Motor neuron (in vitro differentiated cells): ENCODE data around the gene USP22. TPM values are rescaled to one million over a fixed set of nuclear protein-coding genes. Genes with fewer than 3 reads are reported as not detected.
A peak's percentile ranks its signal among the peaks of the same experiment; 100 is the strongest.
"Not testable (repeated sequence)": the region's sequence is repeated elsewhere in the genome, so short reads cannot be mapped to it uniquely, and the experiment has no call there.

Experiments used
- ATAC-seq, 8 experiments: fragments of 200-7000 bp; cut with Tn5 transposase; replicated peaks in 6 of 8; 2 replicates each; pipeline ENCODE4 v1.8.0; 2021; ENCODE audit warnings: mild to moderate bottlenecking in 8 of 8, moderate library complexity in 8 of 8
- H3K27ac ChIP-seq, 2 donors: fragments of 250-450 bp; sonication (Bioruptor Pico); 2 replicates each; pipeline ENCODE4 v1.9.0; 2021; ENCODE audit warnings: antibody characterized with exemption in 2 of 2, mild to moderate bottlenecking in 2 of 2, moderate library complexity in 1 of 2
- H3K4me1 ChIP-seq, 2 donors: fragments of 250-450 bp; sonication (Bioruptor Pico); replicated peaks in 1 of 2; 2 replicates each; pipeline ENCODE4 v1.6.1; 2021; ENCODE audit warnings: antibody characterized with exemption in 2 of 2, mild to moderate bottlenecking in 2 of 2, moderate library complexity in 1 of 2
- H3K4me3 ChIP-seq, 5 donors: fragments of 250-450 bp; sonication (Bioruptor Pico); 2 replicates each; pipeline ENCODE4 v1.9.0; 2021; ENCODE audit warnings: antibody characterized with exemption in 5 of 5, mild to moderate bottlenecking in 5 of 5, moderate library complexity in 4 of 5
- WGBS, 10 experiments: fragments of 450-650 bp; shearing (Covaris generic); methylation state at CpG; one replicate each; pipeline ENCODE4 v1.0.0; 2022; 5-methylcytosine and 5-hydroxymethylcytosine counted together
- in situ Hi-C, 9 experiments: fragments of 400-800 bp; cut with MboI; loops; one replicate each; pipeline ENCODE4 v1.15.0; 2021; ENCODE audit warnings: low sequenced_read_pairs in 9 of 9, low pct_unique_long_range_greater_than_20kb in 2 of 9; ENCODE audit not compliant: unreplicated experiment in 9 of 9
- total RNA-seq, 8 experiments: library from RNA; unstranded; fragments of 300-600 nt; gene quantifications; 2 replicates each; pipeline versions ENCODE4 v1.2.3 to v1.2.4, GENCODE V29; 2022

The USP22 gene
- total RNA-seq, 8 experiments from 2014 or later, result 121 to 282 (median 209) TPM

GRCh38 chr17:20981046-20981920, 61.5 kb downstream of the USP22 start:
- WGBS, 10 experiments, result 56 to 98% (median 82%) methylated on average over 1 to 7 of the region's 14 CpGs; no CpG with 5 or more reads in 2 of the 10 experiments
- Histone ChIP-seq H3K27ac (no peak overlapping the region), H3K4me1 (no peaks in the 10 kb centered on the region), H3K4me3 (no peak overlapping the region)
- in situ Hi-C loops, result no loop called here
- ATAC-seq, result no peak

GRCh38 chr17:20979792-20980083, 63.1 kb downstream of the USP22 start:
- H3K27ac ChIP-seq, result no peak overlapping the region
- no peak overlapping the region for H3K4me3 ChIP-seq
- ATAC-seq, result no peak
- H3K4me1 ChIP-seq, result no peaks in the 10 kb centered on the region
- in situ Hi-C loops, result no loop called here
- 67 to 100% (median 86%) methylated on average over 2 to 3 of the region's 3 CpGs; no CpG with 5 or more reads in 3 of the 10 experiments for WGBS, 10 experiments

GRCh38 chr17:20979007-20979791, 63.6 kb downstream of the USP22 start:
- ATAC-seq, H3K4me3 ChIP-seq, in situ Hi-C loops, H3K27ac ChIP-seq, H3K4me1 ChIP-seq: not testable (repeated sequence)
- WGBS, 10 experiments, result 49 to 100% (median 71%) methylated on average over 1 to 8 of the region's 9 CpGs; no CpG with 5 or more reads in 2 of the 10 experiments

DNA sequence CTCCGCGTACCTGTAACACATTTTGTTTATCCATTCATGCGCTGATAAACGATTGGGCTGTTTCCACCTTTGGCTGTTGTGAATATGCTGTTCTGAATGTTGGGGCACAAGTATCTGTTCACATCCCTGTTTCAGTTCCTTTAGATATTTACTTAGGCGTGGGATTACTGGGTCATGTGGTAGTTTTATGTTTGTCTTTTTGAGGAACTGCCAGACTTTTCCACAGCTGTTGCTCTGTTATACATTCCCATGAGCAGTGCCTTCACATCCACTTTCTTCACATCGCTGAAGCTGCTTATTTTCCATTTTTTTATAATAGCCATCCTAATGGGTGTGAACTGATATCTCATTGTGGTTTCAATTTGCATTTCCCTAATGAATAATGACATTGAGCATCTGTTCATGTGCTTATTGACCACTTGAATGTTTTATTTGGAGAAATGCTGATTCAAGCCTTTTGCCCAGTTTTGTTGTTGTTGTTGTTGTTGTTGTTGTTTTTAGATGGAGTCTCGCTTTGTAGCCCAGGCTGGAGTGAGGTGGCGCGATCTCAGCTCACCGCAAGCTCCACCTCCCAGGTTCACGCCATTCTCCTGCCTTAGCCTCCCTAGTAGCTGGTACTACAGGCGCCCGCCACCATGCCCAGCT, 65.1 kb downstream of the USP22 start:
- in situ Hi-C loops, H3K4me3 ChIP-seq, H3K27ac ChIP-seq, H3K4me1 ChIP-seq: not testable (repeated sequence)
- WGBS, 10 experiments, result 51 to 100% (median 86%) methylated on average over 1 to 10 of the region's 13 CpGs
- ATAC-seq, result peak in 2 of 8 experiments; percentile 67 to 79

DNA sequence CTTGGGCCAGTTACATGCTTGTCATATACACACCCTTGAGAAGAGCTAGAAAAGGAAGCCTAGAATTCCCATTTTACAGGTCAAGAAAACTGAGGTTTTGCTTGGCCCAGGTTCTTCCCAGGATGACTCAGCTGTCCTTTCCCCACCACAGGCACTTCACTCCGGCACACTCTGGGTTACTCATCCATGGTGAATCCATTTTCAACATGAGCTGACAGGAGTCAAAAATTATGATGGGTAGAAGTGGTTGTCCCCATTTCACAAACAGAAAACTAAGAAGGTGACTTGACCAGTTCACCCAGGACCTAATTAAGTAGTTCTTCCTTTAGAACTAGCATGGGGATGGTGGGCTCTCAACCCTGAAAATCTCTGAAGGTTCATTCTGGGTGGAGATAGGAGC, 67.2 kb downstream of the USP22 start:
- H3K4me3 ChIP-seq, result no peak overlapping the region
- 14 to 86% (median 67%) methylated on average over 1 of the region's 1 CpG; no CpG with 5 or more reads in 7 of the 10 experiments for WGBS, 10 experiments
- H3K27ac ChIP-seq, result no peak overlapping the region
- no peak for ATAC-seq
- in situ Hi-C loops, result no loop called here
- no peaks in the 10 kb centered on the region for H3K4me1 ChIP-seq

DNA sequence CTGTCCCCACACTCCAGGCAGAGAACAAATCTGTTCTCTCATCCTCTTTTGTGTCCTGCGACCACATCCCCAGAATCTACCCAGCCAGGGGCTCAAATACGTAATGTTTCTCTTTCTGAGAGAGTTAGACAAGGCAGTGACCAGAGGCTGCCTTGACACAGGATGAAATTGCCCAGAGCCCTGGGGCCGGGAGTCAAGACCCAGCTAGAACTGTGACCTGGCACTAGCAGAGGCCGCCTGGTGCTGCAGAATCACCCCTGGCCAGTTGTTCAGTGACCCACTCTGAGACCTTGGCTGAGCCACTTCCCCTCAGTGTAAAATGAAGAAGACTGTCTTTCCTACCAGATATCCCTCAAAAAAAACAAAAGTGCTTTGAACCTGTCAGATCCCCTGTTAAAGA, 72.5 kb downstream of the USP22 start:
- no peak overlapping the region for H3K27ac ChIP-seq
- H3K4me1 ChIP-seq, result no peaks in the 10 kb centered on the region
- ATAC-seq, result no peak
- WGBS, 10 experiments, result 44 to 100% (median 83%) methylated on average over 1 to 4 of the region's 4 CpGs; no CpG with 5 or more reads in 5 of the 10 experiments
- in situ Hi-C loops, result no loop called here
- H3K4me3 ChIP-seq, result no peak overlapping the region

DNA sequence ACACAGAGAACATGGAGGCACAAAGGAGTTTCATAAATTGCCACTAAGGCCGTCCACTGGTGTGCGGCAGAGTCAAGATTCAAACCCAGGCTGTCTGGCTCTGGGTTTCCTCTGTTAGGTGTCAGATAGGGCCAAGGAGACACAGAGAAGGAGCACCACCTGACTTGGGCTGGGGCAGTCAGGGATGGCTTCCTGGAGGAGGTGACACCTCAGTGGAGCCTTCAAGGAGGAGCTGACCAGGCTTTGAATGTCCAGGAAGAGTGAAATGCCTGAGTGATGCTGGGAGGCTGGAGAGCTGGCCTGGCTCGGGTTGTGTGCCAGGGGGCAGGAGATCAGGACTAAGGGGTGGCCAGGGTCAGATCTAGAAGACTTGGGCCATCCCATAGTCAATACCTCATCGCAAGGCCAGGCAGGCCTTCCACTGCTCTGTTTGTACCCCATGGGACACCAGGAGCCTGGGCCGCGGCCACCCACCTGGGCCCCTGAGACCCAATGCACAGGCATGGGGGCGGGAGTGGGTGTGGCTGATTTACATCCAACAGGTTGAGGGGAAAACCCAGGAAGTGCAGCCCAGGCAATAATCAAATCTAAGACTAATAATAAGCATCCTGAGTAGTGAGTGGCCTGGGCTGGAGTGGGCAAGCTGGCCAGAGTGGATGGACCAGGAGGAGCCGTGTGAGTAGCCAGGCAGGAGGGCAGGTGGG, 73.7 kb downstream of the USP22 start:
- no peak overlapping the region for H3K4me3 ChIP-seq
- in situ Hi-C loops, result no loop called here

GRCh38 chr17:20967776-20968175, 75.0 kb downstream of the USP22 start:
- in situ Hi-C loops, result no loop called here
- Histone ChIP-seq H3K27ac (no peak overlapping the region), H3K4me1 (no peaks in the 10 kb centered on the region), H3K4me3 (no peak overlapping the region)
- 38 to 100% (median 70%) methylated on average over 1 to 3 of the region's 3 CpGs; no CpG with 5 or more reads in 3 of the 10 experiments for WGBS, 10 experiments
- peak in 4 of 8 experiments; percentile 39 to 66 (median 52) for ATAC-seq

More for the DNA sequence above, 73.7 kb downstream of the USP22 start:
- 60 to 100% (median 88%) methylated on average over 1 to 3 of the region's 8 CpGs; no CpG with 5 or more reads in 4 of the 10 experiments for WGBS, 10 experiments
- Histone ChIP-seq H3K4me1 (no peaks in the 10 kb centered on the region), H3K27ac (no peak overlapping the region)
- no peak for ATAC-seq

GRCh38 chr17:20966870-20967269, 75.9 kb downstream of the USP22 start:
- no peak overlapping the region for H3K4me3 ChIP-seq
- H3K4me1 ChIP-seq, result no peaks in the 10 kb centered on the region
- H3K27ac ChIP-seq, result no peak overlapping the region
- in situ Hi-C loops, result no loop called here
- 0 to 83% (median 24%) methylated on average over 1 to 2 of the region's 2 CpGs; no CpG with 5 or more reads in 4 of the 10 experiments for WGBS, 10 experiments
- peak in 2 of 8 experiments; percentile 39 to 62 for ATAC-seq

- H3K4me3 ChIP-seq, result no peak overlapping the region
- no peak overlapping the region for H3K27ac ChIP-seq
- no peak for ATAC-seq
- WGBS, 10 experiments, result 38 to 100% (median 80%) methylated on average over 1 of the region's 1 CpG; no CpG with 5 or more reads in 1 of the 10 experiments
- H3K4me1 ChIP-seq, result no peaks in the 10 kb centered on the region
- in situ Hi-C loops, result no loop called here
These were observed 77.3 kb downstream of the USP22 start for GRCh38 chr17:20965492-20965891.

DNA sequence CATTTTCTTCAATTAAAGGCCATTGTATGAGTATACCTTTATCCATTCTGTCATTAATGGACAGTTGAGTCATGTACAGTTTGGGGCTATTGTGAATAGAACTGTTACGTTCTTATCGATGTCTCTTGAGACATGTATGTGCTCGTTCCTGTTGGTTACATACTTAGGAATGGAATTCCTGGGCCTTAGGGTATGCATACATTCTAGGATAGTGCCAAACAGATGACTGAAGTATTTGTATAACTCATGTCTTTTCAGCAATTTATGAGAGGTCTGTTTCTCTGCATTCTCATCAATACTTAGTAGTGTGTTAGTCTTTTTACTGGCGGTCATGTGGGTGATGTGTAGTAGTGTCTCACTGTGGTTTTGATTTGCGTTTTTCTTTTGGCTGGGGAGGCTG, 81.2 kb downstream of the USP22 start:
- H3K27ac ChIP-seq, result no peak overlapping the region
- H3K4me3 ChIP-seq, result no peak overlapping the region
- peak in 3 of 8 experiments; percentile 89 to 98 (median 89) for ATAC-seq
- 0 to 100% (median 95%) methylated on average over 2 to 5 of the region's 5 CpGs; no CpG with 5 or more reads in 2 of the 10 experiments for WGBS, 10 experiments
- in situ Hi-C loops, result no loop called here
- H3K4me1 ChIP-seq, result no peaks in the 10 kb centered on the region

- H3K27ac ChIP-seq, result no peak overlapping the region
- in situ Hi-C loops, result no loop called here
- no peak for ATAC-seq
- H3K4me1 ChIP-seq, result no peaks in the 10 kb centered on the region
- WGBS, 10 experiments, result 70 to 100% (median 96%) methylated on average over 2 to 6 of the region's 7 CpGs; no CpG with 5 or more reads in 1 of the 10 experiments
- no peak overlapping the region for H3K4me3 ChIP-seq
These were observed 81.9 kb downstream of the USP22 start for GRCh38 chr17:20960871-20961270.
